H1 (cell line): ENCODE results near the gene ACTRT1.

Source experiments
- POLR2AphosphoS5 ChIP-seq: IDR thresholded peaks from 2 replicates; pipeline ENCODE4 v1.6.1; 2011; ENCODE audit warnings: low read depth, low read length
- YY1 ChIP-seq: IDR thresholded peaks from 2 replicates; pipeline ENCODE4 v1.6.1; 2011; ENCODE audit warnings: low read depth, mild to moderate bottlenecking, low read length

DNA sequence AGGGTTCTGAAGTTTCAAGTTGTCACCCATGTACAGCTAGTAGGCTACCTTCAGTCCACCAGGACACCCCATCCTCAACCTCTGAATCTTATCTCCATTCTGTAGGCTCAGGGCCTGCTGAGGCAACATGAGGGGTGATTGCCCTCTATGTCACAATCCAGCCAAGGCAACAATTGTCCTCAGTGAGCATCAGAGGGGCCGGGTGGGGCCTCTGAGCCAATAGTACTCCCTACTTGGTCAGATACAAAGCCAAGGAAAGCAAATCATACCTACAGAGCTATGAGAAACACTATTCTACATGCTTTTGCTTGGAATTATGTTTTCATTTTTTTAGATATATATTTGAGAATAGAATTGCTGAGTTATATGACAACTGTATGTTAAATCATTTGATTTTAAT lies at the start of gene ACTRT1:
- no peak for TF ChIP-seq YY1
- TF ChIP-seq POLR2AphosphoS5: no peak
